ENCODE measurements around the gene CNTN1.

Gene CNTN1

GRCh38 chr12:40749863-40750262 lies 57.6 kb downstream of the CNTN1 start:
- no peaks in the 10 kb centered on the region for H3K9me3 ChIP-seq (ENCODE audit: control insufficient read depth, insufficient read depth, low read depth, low read length)
- TF ChIP-seq ZNF501 (tag by site-specific recombination; IDR thresholded peaks at IDR 0.05), result no peak
- no peak for TF ChIP-seq PRDM2 (tag by site-specific recombination; IDR thresholded peaks at IDR 0.05; ENCODE audit: borderline replicate concordance)
- TF ChIP-seq ZNF239 (tag by site-specific recombination; IDR thresholded peaks at IDR 0.05), result no peak
- no peak for TF ChIP-seq KLF7 (tag by site-specific recombination; IDR thresholded peaks at IDR 0.05; ENCODE audit: borderline replicate concordance)
- TF ChIP-seq ZNF311 (tag by site-specific recombination; IDR thresholded peaks at IDR 0.05; ENCODE audit: borderline replicate concordance), result no peak
- no peak for TF ChIP-seq ZNF76 (tag by site-specific recombination; IDR thresholded peaks at IDR 0.05; ENCODE audit: borderline replicate concordance, low read depth)
- no peak for TF ChIP-seq ZNF404 (tag by site-specific recombination; IDR thresholded peaks at IDR 0.05)
- no peak for TF ChIP-seq ZSCAN4 (tag by site-specific recombination; IDR thresholded peaks at IDR 0.05)
- TF ChIP-seq ZNF473 (tag by site-specific recombination; IDR thresholded peaks at IDR 0.05), result no peak
- no peak for TF ChIP-seq ZNF121 (tag by site-specific recombination; IDR thresholded peaks at IDR 0.05)
- no peaks in the 10 kb centered on the region for H3K36me3 ChIP-seq (ENCODE audit: control insufficient read depth in 2 of 2, insufficient read depth in 1 of 2, low read length in 2 of 2)
- no peaks in the 10 kb centered on the region for H3K4me1 ChIP-seq (ENCODE audit: control insufficient read depth, insufficient read depth, low read length)
- ChIA-PET CTCF (no interaction called here), POLR2A (no interaction called here)
- no peak overlapping the region for H3K4me3 ChIP-seq (ENCODE audit: low read depth, low read length)
- H3K27ac ChIP-seq (ENCODE audit: extremely low read depth, low read depth, low read length), result no peak overlapping the region

GRCh38 chr12:40752011-40752410 lies 59.8 kb downstream of the CNTN1 start:
- H3K4me1 ChIP-seq (ENCODE audit: control insufficient read depth, insufficient read depth, low read length), result no peaks in the 10 kb centered on the region
- H3K36me3 ChIP-seq (ENCODE audit: control insufficient read depth in 2 of 2, insufficient read depth in 1 of 2, low read length in 2 of 2), result no peaks in the 10 kb centered on the region
- H3K4me3 ChIP-seq (ENCODE audit: low read depth, low read length), result no peak overlapping the region
- ChIA-PET POLR2A (no interaction called here), CTCF (interaction anchor here (0.6 kb wide), 1 partner anchor 20 kb away, joined by 3 read pairs; no protein-coding TSS in a partner anchor)
- H3K27ac ChIP-seq (ENCODE audit: extremely low read depth, low read depth, low read length), result no peak overlapping the region
- no peaks in the 10 kb centered on the region for H3K9me3 ChIP-seq (ENCODE audit: control insufficient read depth, insufficient read depth, low read depth, low read length)
- TF ChIP-seq ZNF280D (tag by site-specific recombination; IDR thresholded peaks at IDR 0.05) (no peak), ZNF561 (tag by site-specific recombination; IDR thresholded peaks at IDR 0.05; ENCODE audit: borderline replicate concordance) (no peak), ZNF843 (tag by site-specific recombination; IDR thresholded peaks at IDR 0.05) (no peak), ZNF670 (tag by site-specific recombination; IDR thresholded peaks at IDR 0.05; ENCODE audit: low read depth) (no peak), ZNF544 (tag by site-specific recombination; IDR thresholded peaks at IDR 0.05) (no peak), ZNF398 (tag by site-specific recombination; IDR thresholded peaks at IDR 0.05) (no peak), ZNF555 (tag by site-specific recombination; conservative IDR thresholded peaks at IDR 0.05) (no peak), MYNN (tag by site-specific recombination; IDR thresholded peaks at IDR 0.05; ENCODE audit: borderline replicate concordance) (no peak), ZNF747 (tag by site-specific recombination; IDR thresholded peaks at IDR 0.05) (no peak), ZNF645 (tag by site-specific recombination; IDR thresholded peaks at IDR 0.05) (no peak), ZBTB7A (tag by site-specific recombination; IDR thresholded peaks at IDR 0.05; ENCODE audit: low read depth) (no peak)

Data from HEK293 (cell line).